Measurements from ENCODE around the gene LSMEM2.
A peak's percentile ranks its signal among the peaks of the same experiment; 100 is the strongest.

DNA sequence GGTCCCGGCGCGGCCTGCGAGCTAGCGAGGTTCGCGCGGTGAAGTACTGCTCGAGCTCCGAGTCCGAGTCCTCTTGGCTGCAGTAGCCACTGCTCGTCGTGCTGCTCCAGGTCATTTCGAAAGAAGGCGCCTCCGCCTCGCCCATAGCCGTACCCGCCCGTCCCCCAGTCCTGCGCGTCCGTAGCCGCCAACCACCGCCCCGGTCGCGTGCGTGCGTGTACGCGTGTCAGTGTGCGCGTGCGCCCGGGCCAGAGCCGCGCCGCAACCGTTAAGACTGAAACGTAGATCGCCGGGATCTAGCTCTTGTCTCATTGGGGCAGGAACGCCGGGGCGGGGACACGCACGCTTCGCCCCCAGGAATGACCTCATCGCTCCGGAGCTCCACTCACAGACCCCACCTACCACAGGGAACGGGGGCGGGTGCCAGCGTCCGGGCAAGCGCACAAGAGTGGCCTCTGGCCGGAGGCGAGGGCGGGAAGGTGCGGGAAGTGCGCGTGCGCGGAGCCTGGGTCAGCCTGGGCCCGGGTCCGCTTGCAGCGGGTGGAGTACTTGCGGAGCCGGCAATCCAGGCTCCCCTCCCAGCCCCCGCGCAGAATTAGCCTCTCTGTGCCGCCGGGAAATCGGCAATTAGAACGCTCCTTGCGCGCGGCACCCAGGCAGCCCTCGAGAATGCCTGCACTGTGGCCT, 58.4 kb downstream of the LSMEM2 start:
- TF ChIP-seq, protein P1, sequence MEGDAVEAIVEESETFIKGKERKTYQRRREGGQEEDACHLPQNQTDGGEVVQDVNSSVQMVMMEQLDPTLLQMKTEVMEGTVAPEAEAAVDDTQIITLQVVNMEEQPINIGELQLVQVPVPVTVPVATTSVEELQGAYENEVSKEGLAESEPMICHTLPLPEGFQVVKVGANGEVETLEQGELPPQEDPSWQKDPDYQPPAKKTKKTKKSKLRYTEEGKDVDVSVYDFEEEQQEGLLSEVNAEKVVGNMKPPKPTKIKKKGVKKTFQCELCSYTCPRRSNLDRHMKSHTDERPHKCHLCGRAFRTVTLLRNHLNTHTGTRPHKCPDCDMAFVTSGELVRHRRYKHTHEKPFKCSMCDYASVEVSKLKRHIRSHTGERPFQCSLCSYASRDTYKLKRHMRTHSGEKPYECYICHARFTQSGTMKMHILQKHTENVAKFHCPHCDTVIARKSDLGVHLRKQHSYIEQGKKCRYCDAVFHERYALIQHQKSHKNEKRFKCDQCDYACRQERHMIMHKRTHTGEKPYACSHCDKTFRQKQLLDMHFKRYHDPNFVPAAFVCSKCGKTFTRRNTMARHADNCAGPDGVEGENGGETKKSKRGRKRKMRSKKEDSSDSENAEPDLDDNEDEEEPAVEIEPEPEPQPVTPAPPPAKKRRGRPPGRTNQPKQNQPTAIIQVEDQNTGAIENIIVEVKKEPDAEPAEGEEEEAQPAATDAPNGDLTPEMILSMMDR (IDR thresholded peaks at IDR 0.05) = no peak
- TF ChIP-seq, protein P2, sequence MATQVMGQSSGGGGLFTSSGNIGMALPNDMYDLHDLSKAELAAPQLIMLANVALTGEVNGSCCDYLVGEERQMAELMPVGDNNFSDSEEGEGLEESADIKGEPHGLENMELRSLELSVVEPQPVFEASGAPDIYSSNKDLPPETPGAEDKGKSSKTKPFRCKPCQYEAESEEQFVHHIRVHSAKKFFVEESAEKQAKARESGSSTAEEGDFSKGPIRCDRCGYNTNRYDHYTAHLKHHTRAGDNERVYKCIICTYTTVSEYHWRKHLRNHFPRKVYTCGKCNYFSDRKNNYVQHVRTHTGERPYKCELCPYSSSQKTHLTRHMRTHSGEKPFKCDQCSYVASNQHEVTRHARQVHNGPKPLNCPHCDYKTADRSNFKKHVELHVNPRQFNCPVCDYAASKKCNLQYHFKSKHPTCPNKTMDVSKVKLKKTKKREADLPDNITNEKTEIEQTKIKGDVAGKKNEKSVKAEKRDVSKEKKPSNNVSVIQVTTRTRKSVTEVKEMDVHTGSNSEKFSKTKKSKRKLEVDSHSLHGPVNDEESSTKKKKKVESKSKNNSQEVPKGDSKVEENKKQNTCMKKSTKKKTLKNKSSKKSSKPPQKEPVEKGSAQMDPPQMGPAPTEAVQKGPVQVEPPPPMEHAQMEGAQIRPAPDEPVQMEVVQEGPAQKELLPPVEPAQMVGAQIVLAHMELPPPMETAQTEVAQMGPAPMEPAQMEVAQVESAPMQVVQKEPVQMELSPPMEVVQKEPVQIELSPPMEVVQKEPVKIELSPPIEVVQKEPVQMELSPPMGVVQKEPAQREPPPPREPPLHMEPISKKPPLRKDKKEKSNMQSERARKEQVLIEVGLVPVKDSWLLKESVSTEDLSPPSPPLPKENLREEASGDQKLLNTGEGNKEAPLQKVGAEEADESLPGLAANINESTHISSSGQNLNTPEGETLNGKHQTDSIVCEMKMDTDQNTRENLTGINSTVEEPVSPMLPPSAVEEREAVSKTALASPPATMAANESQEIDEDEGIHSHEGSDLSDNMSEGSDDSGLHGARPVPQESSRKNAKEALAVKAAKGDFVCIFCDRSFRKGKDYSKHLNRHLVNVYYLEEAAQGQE (IDR thresholded peaks at IDR 0.05) = no peak
- peak; percentile 67 for TF ChIP-seq POLR2A (IDR thresholded peaks at IDR 0.05; ENCODE audit: low read length)
- peak; percentile 72 for TF ChIP-seq BHLHE40 (IDR thresholded peaks at IDR 0.05; ENCODE audit: low read depth, low read length)
- TF ChIP-seq HDAC2 (IDR thresholded peaks at IDR 0.05) = no peak
- TF ChIP-seq GATA3 (IDR thresholded peaks at IDR 0.05; ENCODE audit: borderline replicate concordance) = peak; percentile 12; the same call in 1 of the 2 replicates
- no peak for TF ChIP-seq MAFK (IDR thresholded peaks at IDR 0.05; ENCODE audit: partially characterized antibody)
- TF ChIP-seq SREBF2 (IDR thresholded peaks at IDR 0.05) = no peak
- no peak for TF ChIP-seq CHD2 (IDR thresholded peaks at IDR 0.05; ENCODE audit: low read length, partially characterized antibody)
- TF ChIP-seq RCOR1 (IDR thresholded peaks at IDR 0.05; ENCODE audit: low read depth, low read length) = no peak
- TF ChIP-seq RAD21 (conservative IDR thresholded peaks at IDR 0.05 in 1 of 2, IDR thresholded peaks at IDR 0.05 in 1 of 2) = no peak
- no peak for TF ChIP-seq NR3C1 (IDR thresholded peaks at IDR 0.05)
- TF ChIP-seq ESRRA (IDR thresholded peaks at IDR 0.05; ENCODE audit: borderline replicate concordance, low read length) = no peak
- no peak for TF ChIP-seq KDM5A (IDR thresholded peaks at IDR 0.05)

Measured in A549 (cell line).